Lower leg skin (tissue), 4 donors: ENCODE results near the gene UBL5. TPM values are rescaled to one million over a fixed set of nuclear protein-coding genes. Genes with fewer than 3 reads are reported as not detected.
"Not testable (repeated sequence)": the region's sequence is repeated elsewhere in the genome, so short reads cannot be mapped to it uniquely, and the experiment has no call there.

Source experiments
- DNase-seq, 2 donors: peaks; one replicate each; pipeline ENCODE4 v3.0.0-alpha.2; 2019; ENCODE audit warnings: low spot score in 2 of 2
- H3K4me3 ChIP-seq: fragments of 200-600 bp; sonication (generic); 2 replicates; pipeline ENCODE4 v1.5.1; 2017; ENCODE audit warnings: mild to moderate bottlenecking, low read depth; ENCODE audit not compliant: poor library complexity, severe bottlenecking
- POLR2A ChIP-seq, 2 donors: fragments of 450-650 bp; IDR thresholded peaks; one replicate each; pipeline ENCODE4 v1.6.1; 2016 to 2017; ENCODE audit warnings: antibody characterized with exemption in 2 of 2, mild to moderate bottlenecking in 1 of 2, moderate library complexity in 1 of 2
- WGBS, 2 donors: methylation state at CpG; one replicate each; pipeline ENCODE4 v1.1.5; 2018; 5-methylcytosine and 5-hydroxymethylcytosine counted together
- intact Hi-C: fragments of 100-400 bp; cut with DNase I; formaldehyde crosslinking; loops from one replicate; pipeline ENCODE4 v1.15.0; 2023; ENCODE audit warnings: low total_unique reads
- total RNA-seq, 4 donors: library from RNA; depleted of rRNA; stranded (reverse); fragments of >200 nt; gene quantifications; one replicate each; pipeline ENCODE4 v1.1.0, GENCODE V29; 2016
- TF ChIP-seq, protein P1 (sequence below), 3 donors: fragments of 450-650 bp; IDR thresholded peaks; one replicate each; pipeline ENCODE4 v1.5.1; 2016; ENCODE audit warnings: antibody characterized with exemption in 3 of 3, mild to moderate bottlenecking in 3 of 3, moderate library complexity in 2 of 3

Gene UBL5
- 100 to 1,000 TPM; 339 to 596 (median 390) TPM for total RNA-seq

DNA sequence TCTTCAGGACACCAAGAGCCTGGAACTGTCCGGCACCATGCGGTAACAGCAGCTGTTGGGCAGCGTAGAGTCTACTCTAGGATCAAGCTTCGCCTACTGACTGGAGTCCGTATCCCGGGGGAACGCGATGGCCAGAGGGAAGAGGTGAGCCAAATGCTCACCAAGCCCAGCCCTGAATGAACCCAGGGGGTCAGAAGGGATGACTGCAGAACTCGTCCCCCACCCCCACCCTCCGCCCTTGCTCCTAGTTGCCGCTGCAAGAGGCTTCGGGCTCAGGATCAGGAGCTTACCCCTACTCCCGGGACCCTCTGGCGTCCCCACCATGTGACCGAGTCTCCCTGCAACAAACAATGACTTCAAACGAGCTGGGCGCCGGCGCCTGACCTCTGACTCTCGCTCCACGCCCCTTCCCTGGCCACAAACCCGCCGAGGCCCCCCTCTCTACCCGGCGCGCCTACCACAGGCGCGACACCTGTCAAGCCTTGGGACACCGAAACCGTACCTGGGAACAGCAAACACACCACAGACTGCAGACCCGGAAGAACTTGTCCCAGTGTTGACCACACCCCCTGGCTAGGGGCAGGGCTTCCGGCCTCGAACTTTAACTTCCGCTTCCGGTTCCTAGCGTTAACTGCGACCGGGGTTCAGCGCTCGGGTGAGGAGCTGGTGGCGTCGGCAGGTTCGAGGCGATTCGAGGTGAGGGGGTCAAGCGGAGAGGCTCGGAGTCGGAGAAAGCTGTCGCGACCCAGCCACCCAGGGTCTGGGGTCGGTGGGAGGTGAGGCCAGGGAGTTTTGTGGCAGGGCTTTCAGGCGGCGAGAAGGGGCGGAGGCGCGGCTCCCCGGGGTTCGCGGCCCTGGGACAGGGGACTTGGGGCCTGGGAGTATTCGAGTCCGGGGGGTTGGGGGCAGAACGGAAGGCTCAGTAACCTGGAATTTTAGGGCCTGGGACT, at the start of gene UBL5:
TSS of gene UBL5 (plus strand) at position 630 of the 950 bp plus-strand sequence. CDS start 420 bp downstream, outside the sequence.
- TF ChIP-seq, protein P1, sequence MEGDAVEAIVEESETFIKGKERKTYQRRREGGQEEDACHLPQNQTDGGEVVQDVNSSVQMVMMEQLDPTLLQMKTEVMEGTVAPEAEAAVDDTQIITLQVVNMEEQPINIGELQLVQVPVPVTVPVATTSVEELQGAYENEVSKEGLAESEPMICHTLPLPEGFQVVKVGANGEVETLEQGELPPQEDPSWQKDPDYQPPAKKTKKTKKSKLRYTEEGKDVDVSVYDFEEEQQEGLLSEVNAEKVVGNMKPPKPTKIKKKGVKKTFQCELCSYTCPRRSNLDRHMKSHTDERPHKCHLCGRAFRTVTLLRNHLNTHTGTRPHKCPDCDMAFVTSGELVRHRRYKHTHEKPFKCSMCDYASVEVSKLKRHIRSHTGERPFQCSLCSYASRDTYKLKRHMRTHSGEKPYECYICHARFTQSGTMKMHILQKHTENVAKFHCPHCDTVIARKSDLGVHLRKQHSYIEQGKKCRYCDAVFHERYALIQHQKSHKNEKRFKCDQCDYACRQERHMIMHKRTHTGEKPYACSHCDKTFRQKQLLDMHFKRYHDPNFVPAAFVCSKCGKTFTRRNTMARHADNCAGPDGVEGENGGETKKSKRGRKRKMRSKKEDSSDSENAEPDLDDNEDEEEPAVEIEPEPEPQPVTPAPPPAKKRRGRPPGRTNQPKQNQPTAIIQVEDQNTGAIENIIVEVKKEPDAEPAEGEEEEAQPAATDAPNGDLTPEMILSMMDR (IDR thresholded peaks at IDR 0.05): no peak
- TF ChIP-seq POLR2A (IDR thresholded peaks at IDR 0.05): peak in 1 of 2 donors; percentile 62
- WGBS, 2 donors: 0 to 1% methylated on average over 41 to 53 of the region's 62 CpGs

DNA sequence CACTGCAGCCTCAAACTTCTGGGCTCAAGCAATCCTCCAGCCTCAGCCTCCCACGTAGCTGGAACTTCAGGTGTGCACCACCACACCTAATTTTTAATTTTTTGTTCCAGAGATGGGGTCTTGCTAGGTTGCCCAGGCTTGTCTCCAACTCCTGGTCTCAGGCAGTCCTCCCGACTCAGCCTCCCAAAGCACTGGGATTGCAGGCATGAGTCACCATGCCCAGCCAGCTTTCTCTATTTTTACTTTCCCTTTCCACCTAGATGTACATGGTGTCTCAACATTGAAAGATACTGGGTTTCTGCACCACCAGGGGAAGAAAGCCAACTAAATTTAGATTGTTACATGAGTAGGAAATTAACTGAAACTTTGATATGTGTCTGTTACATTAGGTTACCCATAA, 45.4 kb upstream of the UBL5 start:
- intact Hi-C loops: loop anchor here (10.0 kb wide), 2 partner anchors 188 to 578 kb away; no protein-coding TSS in a partner anchor
- DNase-seq: no peak
- TF ChIP-seq, protein P1 (IDR thresholded peaks at IDR 0.05): no peak
- no peak for TF ChIP-seq POLR2A (IDR thresholded peaks at IDR 0.05)
- no peak overlapping the region for H3K4me3 ChIP-seq
- 96 to 99% methylated on average over 2 of the region's 2 CpGs for WGBS, 2 donors

More for the DNA sequence above, at the start of gene UBL5:
- peak; percentile 90 to 97 for DNase-seq
- intact Hi-C loops: no loop called here
- H3K4me3 ChIP-seq: peak within 1 kb of the TSS; percentile 94

DNA sequence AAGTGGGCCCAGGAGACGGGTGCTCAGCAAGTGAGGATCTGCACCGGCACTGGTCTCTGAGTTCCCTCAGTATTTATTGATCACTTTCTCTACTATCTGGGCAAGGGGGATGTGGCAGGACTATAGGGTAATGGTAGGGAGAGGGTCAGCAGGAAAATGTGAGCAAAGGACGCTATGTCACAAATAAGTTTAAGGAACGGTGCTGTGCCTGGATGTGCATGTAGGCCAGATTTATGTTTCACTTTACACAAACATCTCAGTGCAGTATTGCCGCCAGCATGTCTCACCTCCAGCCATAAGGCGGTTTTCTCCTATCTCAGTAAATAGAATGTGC, 43.6 kb upstream of the UBL5 start:
- intact Hi-C loops: loop anchor here (10.0 kb wide), 2 partner anchors 189 to 579 kb away; no protein-coding TSS in a partner anchor
- WGBS, 2 donors: 87 to 89% methylated on average over 6 of the region's 6 CpGs
- not testable (repeated sequence) for DNase-seq

DNA sequence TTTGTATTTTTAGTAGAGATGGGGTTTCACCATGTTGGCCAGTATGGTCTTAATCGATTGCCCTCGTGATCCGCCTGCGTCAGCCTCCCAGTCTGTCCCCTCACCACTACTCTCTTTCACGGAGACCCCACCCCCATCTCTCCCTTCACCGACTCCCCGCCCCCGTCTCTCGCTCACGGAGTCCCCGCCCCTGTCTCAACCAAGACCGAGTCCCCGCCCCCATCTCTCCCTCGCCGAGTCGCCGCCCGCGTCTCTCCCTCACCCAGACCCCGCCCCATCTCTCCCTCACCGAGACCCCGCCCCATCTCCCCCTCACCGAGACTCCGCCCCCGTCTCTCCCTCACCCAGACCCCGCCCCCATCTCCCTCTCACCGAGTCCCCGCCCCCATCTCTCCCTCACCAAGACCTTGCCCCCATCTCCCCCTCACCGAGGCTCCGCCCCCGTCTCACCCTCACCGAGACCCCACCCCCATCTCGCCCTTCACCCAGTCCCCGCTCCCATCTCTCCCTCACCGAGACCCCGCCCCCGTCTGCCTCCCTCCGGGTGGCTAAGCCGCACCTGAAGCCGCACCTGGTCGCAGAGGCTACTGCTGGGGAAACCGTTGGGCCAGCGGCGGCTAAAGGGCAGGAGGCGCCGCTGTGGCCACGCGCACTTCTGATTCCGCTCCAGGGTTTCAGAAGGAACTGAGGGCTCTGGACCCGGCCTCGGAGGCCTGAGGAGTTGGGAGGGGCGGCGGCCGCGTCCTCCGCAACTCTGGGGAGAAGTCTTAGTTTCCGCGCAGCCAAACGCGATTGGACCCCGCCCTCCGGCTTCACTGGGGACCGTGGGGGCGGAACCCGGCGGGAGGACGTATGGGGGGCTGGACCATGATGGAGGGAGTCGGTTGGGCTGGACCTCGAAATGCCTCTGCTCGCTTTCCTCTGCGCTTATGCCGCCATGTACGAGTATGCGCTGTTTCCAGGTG, 42.1 kb upstream of the UBL5 start:
- H3K4me3 ChIP-seq: peak overlapping the region; percentile 55
- 1 to 4% methylated on average over 54 to 70 of the region's 74 CpGs for WGBS, 2 donors
- TF ChIP-seq, protein P1 (IDR thresholded peaks at IDR 0.05): no peak
- TF ChIP-seq POLR2A (IDR thresholded peaks at IDR 0.05): peak in 1 of 2 donors; percentile 44
- DNase-seq: peak; percentile 96 to 99
- intact Hi-C loops: loop anchor here (10.0 kb wide), 2 partner anchors 191 to 581 kb away; no protein-coding TSS in a partner anchor

More for the DNA sequence above, 43.6 kb upstream of the UBL5 start:
- not testable (repeated sequence) for H3K4me3 ChIP-seq

DNA sequence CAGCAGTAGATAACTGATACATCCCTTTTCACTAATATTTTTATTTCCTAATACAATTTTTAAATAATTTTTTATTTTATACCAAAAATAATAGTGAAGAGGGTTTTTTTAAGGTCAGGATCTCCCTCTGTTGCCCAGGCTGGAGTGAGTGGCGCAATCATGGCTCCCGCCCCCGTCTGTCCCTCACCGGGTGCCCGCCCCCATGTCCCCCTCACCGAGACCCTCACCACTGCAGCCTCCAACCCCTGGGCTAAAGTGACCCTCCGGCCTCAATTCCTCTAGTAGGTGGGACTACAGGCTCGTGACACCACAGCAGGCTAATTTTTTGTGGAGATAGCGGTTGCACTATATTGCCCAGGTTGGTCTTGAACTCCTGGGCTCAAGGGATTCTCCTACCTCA, 41.4 kb upstream of the UBL5 start:
- H3K4me3 ChIP-seq: no peak overlapping the region
- TF ChIP-seq, protein P1 (IDR thresholded peaks at IDR 0.05): no peak
- TF ChIP-seq POLR2A (IDR thresholded peaks at IDR 0.05): no peak
- WGBS, 2 donors: 48 to 49% methylated on average over 9 of the region's 9 CpGs
- DNase-seq: no peak
- intact Hi-C loops: loop anchor here (10.0 kb wide), 2 partner anchors 192 to 582 kb away; no protein-coding TSS in a partner anchor
